ENCODE results near the gene NR6A1. TPM values are rescaled to one million over a fixed set of nuclear protein-coding genes. Genes with fewer than 3 reads are reported as not detected.
A peak's percentile ranks its signal among the peaks of the same experiment; 100 is the strongest.

Gene NR6A1
- total RNA-seq, 4 donors from 2014 or later, result 1.8 to 2.8 (median 2.0) TPM

GRCh38 chr9:124813501-124814163 lies 42.5 kb upstream of the NR6A1 start:
- TF ChIP-seq, protein P1, sequence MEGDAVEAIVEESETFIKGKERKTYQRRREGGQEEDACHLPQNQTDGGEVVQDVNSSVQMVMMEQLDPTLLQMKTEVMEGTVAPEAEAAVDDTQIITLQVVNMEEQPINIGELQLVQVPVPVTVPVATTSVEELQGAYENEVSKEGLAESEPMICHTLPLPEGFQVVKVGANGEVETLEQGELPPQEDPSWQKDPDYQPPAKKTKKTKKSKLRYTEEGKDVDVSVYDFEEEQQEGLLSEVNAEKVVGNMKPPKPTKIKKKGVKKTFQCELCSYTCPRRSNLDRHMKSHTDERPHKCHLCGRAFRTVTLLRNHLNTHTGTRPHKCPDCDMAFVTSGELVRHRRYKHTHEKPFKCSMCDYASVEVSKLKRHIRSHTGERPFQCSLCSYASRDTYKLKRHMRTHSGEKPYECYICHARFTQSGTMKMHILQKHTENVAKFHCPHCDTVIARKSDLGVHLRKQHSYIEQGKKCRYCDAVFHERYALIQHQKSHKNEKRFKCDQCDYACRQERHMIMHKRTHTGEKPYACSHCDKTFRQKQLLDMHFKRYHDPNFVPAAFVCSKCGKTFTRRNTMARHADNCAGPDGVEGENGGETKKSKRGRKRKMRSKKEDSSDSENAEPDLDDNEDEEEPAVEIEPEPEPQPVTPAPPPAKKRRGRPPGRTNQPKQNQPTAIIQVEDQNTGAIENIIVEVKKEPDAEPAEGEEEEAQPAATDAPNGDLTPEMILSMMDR (IDR thresholded peaks at IDR 0.05), result no peak
- no peak for TF ChIP-seq EP300 (IDR thresholded peaks at IDR 0.05)
- TF ChIP-seq POLR2AphosphoS5 (IDR thresholded peaks at IDR 0.05), result no peak
- no peak for TF ChIP-seq POLR2A (IDR thresholded peaks at IDR 0.05; ENCODE audit: low read depth)
- Histone ChIP-seq H3K4me3 (no peak overlapping the region), H3K4me1 (peaks cover 15 to 41% (median 37%) of the 10 kb centered on the region in 4 donors), H3K27ac (replicated peaks in 1 of 4) (peak overlapping the region; percentile 68 to 81 (median 74)), H3K36me3 (peaks cover 0 to 22% (median 13%) of the 10 kb centered on the region in 4 donors), H3K27me3 (no peaks in the 10 kb centered on the region), H3K9me3 (no peaks in the 10 kb centered on the region)
- intact Hi-C loops (cut with DNase I), result loop anchor here (5.0 kb wide), 1 partner anchor 36 kb away; the partner anchor contains the start of gene OLFML2A
- WGBS, result 70% methylated on average over 11 of the region's 11 CpGs
- no peak for DNase-seq (ENCODE audit: extremely low spot score)

- Histone ChIP-seq H3K36me3 (peaks cover 0 to 27% (median 16%) of the 10 kb centered on the region in 4 donors), H3K27ac (replicated peaks in 1 of 4) (peak overlapping the region; percentile 68 to 81 (median 74)), H3K27me3 (no peaks in the 10 kb centered on the region), H3K4me3 (no peak overlapping the region), H3K9me3 (no peaks in the 10 kb centered on the region), H3K4me1 (peaks cover 13 to 41% (median 36%) of the 10 kb centered on the region in 4 donors)
- TF ChIP-seq POLR2AphosphoS5 (IDR thresholded peaks at IDR 0.05) (no peak), EP300 (IDR thresholded peaks at IDR 0.05) (no peak), POLR2A (IDR thresholded peaks at IDR 0.05; ENCODE audit: low read depth) (no peak)
- TF ChIP-seq, protein P1 (IDR thresholded peaks at IDR 0.05), result no peak
- DNase-seq (ENCODE audit: extremely low spot score), result no peak
- intact Hi-C loops (cut with DNase I), result loop anchor here (5.0 kb wide), 1 partner anchor 36 kb away; the partner anchor contains the start of gene OLFML2A
- 83% methylated on average over 7 of the region's 7 CpGs for WGBS
These were observed 41.9 kb upstream of the NR6A1 start for GRCh38 chr9:124813041-124813440.

GRCh38 chr9:124812441-124812876 lies 41.3 kb upstream of the NR6A1 start:
- Histone ChIP-seq H3K27ac (replicated peaks in 1 of 4) (peak overlapping the region; percentile 68 to 81 (median 74)), H3K4me3 (no peak overlapping the region), H3K27me3 (no peaks in the 10 kb centered on the region), H3K4me1 (peaks cover 13 to 41% (median 36%) of the 10 kb centered on the region in 4 donors), H3K9me3 (no peaks in the 10 kb centered on the region), H3K36me3 (peaks cover 0 to 33% (median 22%) of the 10 kb centered on the region in 4 donors)
- TF ChIP-seq POLR2A (IDR thresholded peaks at IDR 0.05; ENCODE audit: low read depth) (no peak), POLR2AphosphoS5 (IDR thresholded peaks at IDR 0.05) (peak; percentile 14 to 18)
- no peak for DNase-seq (ENCODE audit: extremely low spot score)
- WGBS, result 38% methylated on average over 6 of the region's 6 CpGs
- intact Hi-C loops (cut with DNase I), result loop anchor here (5.0 kb wide), 1 partner anchor 35 kb away; the partner anchor contains the start of gene OLFML2A

- no peaks in the 10 kb centered on the region for H3K27me3 ChIP-seq
- intact Hi-C loops (cut with DNase I), result loop anchor here (5.0 kb wide), 1 partner anchor 34 kb away; the partner anchor contains the start of gene OLFML2A
- peaks cover 0 to 34% (median 22%) of the 10 kb centered on the region in 4 donors for H3K36me3 ChIP-seq
- 45% methylated on average over 12 of the region's 12 CpGs for WGBS
- DNase-seq (ENCODE audit: extremely low spot score), result no peak
- peak overlapping the region; percentile 68 to 81 (median 74) for H3K27ac ChIP-seq (replicated peaks in 1 of 4)
- no peaks in the 10 kb centered on the region for H3K9me3 ChIP-seq
- TF ChIP-seq POLR2A (IDR thresholded peaks at IDR 0.05; ENCODE audit: low read depth) (no peak), EP300 (IDR thresholded peaks at IDR 0.05) (no peak), POLR2AphosphoS5 (IDR thresholded peaks at IDR 0.05) (no peak)
- TF ChIP-seq, protein P1 (IDR thresholded peaks at IDR 0.05), result no peak
- H3K4me1 ChIP-seq, result peaks cover 13 to 41% (median 36%) of the 10 kb centered on the region in 4 donors
- H3K4me3 ChIP-seq, result no peak overlapping the region
These were observed 39.7 kb upstream of the NR6A1 start for GRCh38 chr9:124810663-124811355.

All from esophagus muscularis mucosa (tissue), 4 donors.